Breast epithelium (tissue), 3 donors: ENCODE measurements around the gene MRFAP1.

Source experiments
- CTCF ChIP-seq, 3 donors: fragments of 450-650 bp; IDR thresholded peaks; one replicate each; pipeline ENCODE4 v1.5.1; 2016 to 2017; ENCODE audit warnings: antibody characterized with exemption in 3 of 3, mild to moderate bottlenecking in 3 of 3, moderate library complexity in 3 of 3
- POLR2A ChIP-seq: fragments of 450-650 bp; IDR thresholded peaks from one replicate; pipeline ENCODE4 v1.6.1; 2016; ENCODE audit warnings: antibody characterized with exemption, mild to moderate bottlenecking, moderate library complexity
- POLR2AphosphoS5 ChIP-seq, 3 donors: sonication (generic); formaldehyde crosslinking; IDR thresholded peaks; one replicate each; pipeline ENCODE4 v1.6.1; 2017; ENCODE audit warnings: antibody characterized with exemption in 3 of 3

- TF ChIP-seq CTCF (IDR thresholded peaks at IDR 0.05) (no peak), POLR2AphosphoS5 (IDR thresholded peaks at IDR 0.05) (no peak), POLR2A (no peak)
Observed at GRCh38 chr4:6662591-6662990, 22.1 kb downstream of the MRFAP1 start.
